Neural progenitor cell (in vitro differentiated cells): Measurements from ENCODE around the gene EGFR.

Source experiments
- CTCF ChIP-seq: fragments of 200-600 bp; sonication (generic); IDR thresholded peaks from 2 replicates; pipeline ENCODE4 v1.5.1; 2017; ENCODE audit warnings: antibody characterized with exemption, mild to moderate bottlenecking
- EZH2 ChIP-seq: fragments of 200-600 bp; sonication (generic); IDR thresholded peaks from 2 replicates; pipeline ENCODE4 v1.6.1; 2017; ENCODE audit warnings: antibody characterized with exemption, mild to moderate bottlenecking, moderate library complexity

DNA sequence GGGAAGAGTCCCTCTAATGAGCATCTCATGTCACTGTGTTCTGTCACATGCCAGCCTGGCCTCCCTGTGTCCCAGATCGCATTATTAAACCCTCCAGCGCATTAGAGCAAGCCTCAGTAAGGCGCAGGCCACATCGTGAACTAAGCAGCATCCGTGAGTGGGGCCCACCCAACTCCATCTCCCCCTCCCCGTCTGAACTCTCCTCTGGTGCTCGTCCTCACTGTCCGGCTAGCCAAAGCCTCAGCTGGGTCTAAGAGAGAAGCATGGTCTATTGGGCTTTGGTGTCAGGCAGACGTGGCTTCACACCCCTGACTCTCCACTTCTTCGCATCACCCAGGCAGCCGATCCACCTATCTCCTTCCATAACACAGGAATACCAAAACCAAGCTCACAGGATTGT lies 181.6 kb downstream of the EGFR start:
- TF ChIP-seq CTCF (no peak), EZH2 (no peak)
